Right cardiac atrium (tissue), 5 donors: Measurements from ENCODE around the gene JAG1. TPM values are rescaled to one million over a fixed set of nuclear protein-coding genes. Genes with fewer than 3 reads are reported as not detected.

Source experiments
- ATAC-seq, 2 donors: fragments of 200-7000 bp; cut with Tn5 transposase; one replicate each; pipeline versions ENCODE4 v1.8.0 to v1.9.1; 2020; ENCODE audit warnings: moderate library complexity in 2 of 2, mild to moderate bottlenecking in 1 of 2
- DNase-seq, 3 donors: peaks; one replicate each; pipeline ENCODE4 v3.0.0-alpha.2; 2020
- H3K27ac ChIP-seq: one replicate; pipeline ENCODE4 v1.5.1; 2013; ENCODE audit warnings: mild to moderate bottlenecking, low read length, control low read depth, moderate library complexity
- H3K27me3 ChIP-seq: one replicate; pipeline ENCODE4 v1.6.1; 2013; ENCODE audit not compliant: control insufficient read depth, insufficient read depth
- H3K4me1 ChIP-seq: one replicate; pipeline ENCODE4 v1.6.1; 2013; ENCODE audit warnings: low read length; ENCODE audit not compliant: control insufficient read depth, insufficient read depth
- H3K4me3 ChIP-seq: one replicate; pipeline ENCODE4 v1.5.1; 2013; ENCODE audit warnings: low read length, control low read depth
- H3K9me3 ChIP-seq: one replicate; pipeline ENCODE4 v1.6.1; 2013; ENCODE audit warnings: low read length; ENCODE audit not compliant: control insufficient read depth
- WGBS: extraction: QIAGEN DNeasy Blood & Tissue Kit; methylation state at CpG from one replicate; pipeline ENCODE4 v1.1.7; 2013; 5-methylcytosine and 5-hydroxymethylcytosine counted together
- intact Hi-C, 4 donors: fragments of 100-400 bp; cut with DNase I; formaldehyde crosslinking; loops; one replicate each; pipeline versions ENCODE4 v1.11.0 to v1.14.0; 2022 to 2023
- long read RNA-seq, 4 donors: library from polyadenylated mRNA; unstranded; transcript quantifications; one replicate each; pipeline ENCODE4 v2.0.0, GENCODE V29; 2020 to 2021
- polyA plus RNA-seq: library from polyadenylated mRNA; stranded (reverse); fragments of 200-250 nt; gene quantifications from one replicate; pipeline ENCODE4 v1.2.3, GENCODE V29; 2013
- total RNA-seq, 4 donors: library from RNA; stranded (reverse); fragmentation: NEBNext Ultra II Directional; extraction: Animal tissue kit (Norgen Biotek cat#: 25700); gene quantifications; one replicate each; pipeline ENCODE4 v1.2.1, GENCODE V29; 2021
- donor health status: healthy with polysubstance abuse.
- donor health status: DM: no; HTN: yes; CAD: no.
- donor health status: DM: no; HTN: no; CAD: no.
- donor health status: DM: no; HTN: yes; CAD: no; lungs with severe emphysema.
- donor health status: DM: yes; HTN: yes; CAD: no.

Gene JAG1
- total RNA-seq, result 10 to 100 TPM; 23.2 to 33.6 (median 30.0) TPM
- polyA plus RNA-seq, result 12.2 TPM
- long read RNA-seq, donor 1, full-length matches to known transcripts, result 1 of 94 reads
- long read RNA-seq, donor 1, partial matches to known transcripts, result 88 of 94 reads
- long read RNA-seq, donor 1, other reads (novel, unspliced or antisense), result 5 of 94 reads
- long read RNA-seq, donor 2, partial matches to known transcripts, result 12 of 13 reads
- long read RNA-seq, donor 2, other reads (novel, unspliced or antisense), result 1 of 13 reads
- long read RNA-seq, donor 3, partial matches to known transcripts, result 301 of 324 reads
- long read RNA-seq, donor 3, other reads (novel, unspliced or antisense), result 23 of 324 reads
- long read RNA-seq, donor 4, full-length matches to known transcripts, result 1 of 24 reads
- long read RNA-seq, donor 4, partial matches to known transcripts, result 22 of 24 reads
- long read RNA-seq, donor 4, other reads (novel, unspliced or antisense), result 1 of 24 reads

DNA sequence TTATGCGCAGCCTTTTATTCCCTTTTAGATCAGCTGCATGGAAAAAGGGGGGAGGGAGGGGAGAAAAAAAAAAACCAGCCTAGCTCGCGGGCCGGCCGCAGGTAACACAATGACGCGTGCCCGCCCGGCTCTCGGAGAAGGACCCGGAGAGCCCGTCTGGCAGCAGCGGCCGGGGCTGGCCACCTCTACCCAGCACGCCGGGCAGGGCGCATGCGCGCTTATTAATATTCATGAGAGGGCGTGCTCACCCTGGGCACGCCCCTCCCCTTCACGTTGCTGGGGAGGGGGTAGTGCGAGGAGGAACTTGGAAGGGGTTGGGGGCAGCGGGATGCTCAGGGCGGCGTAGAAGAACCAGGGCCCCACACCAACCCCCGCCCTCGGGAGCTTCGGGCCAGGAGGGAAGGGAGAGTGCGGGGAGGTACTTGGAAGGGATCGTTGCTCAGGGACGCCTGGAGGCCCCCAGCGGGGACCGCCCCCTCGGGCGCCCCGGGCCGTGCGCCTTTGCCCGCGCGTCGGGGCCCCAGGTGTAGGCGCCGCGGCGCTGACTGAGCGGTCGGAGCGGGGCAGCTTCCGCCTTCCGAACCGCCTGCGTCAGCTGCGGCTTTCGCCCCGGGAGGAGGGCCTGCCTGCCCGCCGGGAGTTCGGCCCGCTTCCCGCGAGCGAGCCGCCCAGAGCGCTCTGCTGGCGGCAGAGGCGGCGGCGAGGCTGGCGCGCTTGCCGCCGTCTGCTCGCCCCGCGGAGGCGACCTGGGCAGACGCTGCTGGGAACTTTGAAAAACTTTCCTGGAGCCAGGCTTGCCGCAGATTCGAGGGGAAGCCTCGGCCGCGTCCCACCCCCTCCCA, at the start of gene JAG1:
Gene JAG1, minus strand, starts transcription at position 158 of the 842 bp plus-strand sequence. CDS start 469 bp downstream, outside the sequence.
- Histone ChIP-seq H3K27ac (peak within 1 kb of the TSS; percentile 95), H3K27me3 (no peaks in the 10 kb centered on the region), H3K9me3 (no peaks in the 10 kb centered on the region), H3K4me1 (peaks cover 2% of the 10 kb centered on the region), H3K4me3 (peak within 1 kb of the TSS; percentile 73)
- ATAC-seq (peak; percentile 86 to 90), DNase-seq (peak; percentile 97 to 99 (median 98))
- whole genome bisulfite sequencing, result under 1% methylated on average over 84 of the region's 84 CpGs
- intact Hi-C loops, result loop anchor here in 3 of 4 donors (5.0 to 10.0 kb wide), 7 partner anchors 117 to 601 kb away; no protein-coding TSS in a partner anchor

- 67% methylated on average over 3 of the region's 3 CpGs for WGBS
- DNase-seq (no peak), ATAC-seq (peak; percentile 40 to 73)
- no peaks in the 10 kb centered on the region for H3K9me3 ChIP-seq
- no peak overlapping the region for H3K4me3 ChIP-seq
- intact Hi-C loops, result no loop called here
- no peak overlapping the region for H3K27ac ChIP-seq
- no peaks in the 10 kb centered on the region for H3K27me3 ChIP-seq
- H3K4me1 ChIP-seq, result peaks cover 2% of the 10 kb centered on the region
Observed at GRCh38 chr20:10721976-10722375, 48.2 kb upstream of the JAG1 start.

DNA sequence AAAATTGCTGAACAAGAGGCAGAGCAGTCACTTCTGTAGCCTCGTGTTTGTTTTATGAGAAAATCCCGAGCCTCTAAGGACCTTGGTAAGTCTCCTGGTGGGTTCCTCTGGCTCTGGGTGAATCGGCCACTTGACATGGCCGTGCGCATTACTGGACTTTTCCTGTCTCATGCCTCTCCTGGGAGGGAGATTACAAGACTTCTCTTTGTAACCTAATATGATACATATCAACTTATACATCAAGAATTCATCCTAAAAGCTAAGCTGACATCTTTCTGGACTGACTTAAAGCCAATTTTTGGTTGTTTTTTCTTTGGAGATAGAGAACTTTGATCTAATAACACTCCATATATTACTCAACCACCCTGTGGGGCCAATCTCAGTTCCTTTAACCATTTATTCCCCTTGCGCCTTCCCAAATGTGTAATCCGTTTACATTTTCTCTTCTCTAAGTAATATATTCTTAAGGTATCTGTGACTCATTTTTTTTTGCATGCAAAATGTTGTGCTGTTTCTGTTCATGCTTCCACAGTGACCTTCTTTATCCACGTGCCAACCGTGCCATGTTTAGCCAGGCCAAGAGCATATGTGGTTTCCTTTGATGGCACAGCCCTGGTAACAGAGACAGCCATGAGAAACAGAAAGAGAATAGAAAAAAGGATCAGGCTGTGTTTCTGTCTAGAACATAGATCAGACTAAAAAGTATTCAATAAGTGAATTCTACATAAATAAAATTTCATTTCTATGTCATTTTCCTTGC, 47.5 kb upstream of the JAG1 start:
- no peaks in the 10 kb centered on the region for H3K9me3 ChIP-seq
- peaks cover 2% of the 10 kb centered on the region for H3K4me1 ChIP-seq
- 71% methylated on average over 9 of the region's 9 CpGs for WGBS
- no peaks in the 10 kb centered on the region for H3K27me3 ChIP-seq
- no peak for DNase-seq
- no peak for ATAC-seq
- intact Hi-C loops, result no loop called here
- H3K27ac ChIP-seq, result no peak overlapping the region
- no peak overlapping the region for H3K4me3 ChIP-seq

DNA sequence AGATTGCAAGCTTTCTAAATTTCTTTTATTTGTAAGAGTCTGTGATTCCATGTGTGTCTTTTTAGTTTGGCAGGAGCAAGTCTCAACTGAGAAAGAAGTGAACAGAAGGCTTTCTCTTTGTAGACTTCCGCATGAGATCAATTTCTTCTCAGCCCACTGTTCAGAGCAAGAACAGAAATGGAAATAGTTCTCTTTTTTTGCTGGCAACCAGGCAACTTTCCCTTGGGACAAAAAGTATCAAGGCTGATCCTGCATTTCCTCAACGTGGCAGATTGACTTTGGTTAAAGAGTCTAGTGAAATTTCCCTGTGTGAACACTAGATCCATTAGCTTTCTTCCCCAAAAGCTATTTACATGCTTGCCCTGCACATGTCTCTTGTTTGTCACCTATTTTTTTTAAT, 46.8 kb upstream of the JAG1 start:
- intact Hi-C loops, result no loop called here
- Histone ChIP-seq H3K4me3 (no peak overlapping the region), H3K4me1 (peaks cover 2% of the 10 kb centered on the region), H3K9me3 (no peaks in the 10 kb centered on the region), H3K27ac (no peak overlapping the region), H3K27me3 (no peaks in the 10 kb centered on the region)
- WGBS, result 47% methylated on average over 2 of the region's 2 CpGs
- ATAC-seq (peak in 1 of 2 donors; percentile 39), DNase-seq (no peak)

DNA sequence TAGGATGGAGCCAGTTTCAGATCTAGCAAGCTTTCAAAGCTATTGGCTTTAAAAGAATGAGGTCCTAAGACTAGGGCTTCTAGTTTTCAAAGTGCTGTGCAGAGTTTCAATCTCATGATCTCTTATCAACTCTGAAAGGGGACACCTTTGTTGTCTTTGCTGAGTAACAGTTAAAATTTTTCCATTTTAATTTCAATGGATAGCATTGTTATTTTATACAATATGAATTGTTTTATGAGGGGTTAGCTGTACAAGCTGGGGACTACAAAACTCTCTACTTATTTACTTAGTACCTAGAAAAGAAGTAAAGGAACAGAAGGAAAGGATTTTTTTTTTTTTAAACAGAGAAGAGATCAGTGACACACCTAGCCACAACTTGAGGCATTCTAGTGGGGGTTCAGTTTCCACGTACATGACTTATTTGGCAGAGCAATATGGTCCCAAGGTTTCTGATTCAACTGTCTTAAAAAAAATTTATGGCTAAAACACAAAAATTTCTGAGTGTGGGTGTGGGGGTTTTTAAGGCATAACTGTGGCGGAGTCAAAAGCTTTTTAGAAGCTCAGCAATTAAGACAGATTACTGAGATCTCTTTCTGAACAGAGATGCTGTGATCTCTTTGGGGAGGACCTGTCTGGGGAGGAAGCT, 46.1 kb upstream of the JAG1 start:
- H3K4me3 ChIP-seq, result no peak overlapping the region
- no peaks in the 10 kb centered on the region for H3K9me3 ChIP-seq
- H3K27ac ChIP-seq, result peak overlapping the region; percentile 32
- 76% methylated on average over 2 of the region's 2 CpGs for WGBS
- intact Hi-C loops, result no loop called here
- DNase-seq, result no peak
- peaks cover 2% of the 10 kb centered on the region for H3K4me1 ChIP-seq
- H3K27me3 ChIP-seq, result no peaks in the 10 kb centered on the region
- no peak for ATAC-seq

DNA sequence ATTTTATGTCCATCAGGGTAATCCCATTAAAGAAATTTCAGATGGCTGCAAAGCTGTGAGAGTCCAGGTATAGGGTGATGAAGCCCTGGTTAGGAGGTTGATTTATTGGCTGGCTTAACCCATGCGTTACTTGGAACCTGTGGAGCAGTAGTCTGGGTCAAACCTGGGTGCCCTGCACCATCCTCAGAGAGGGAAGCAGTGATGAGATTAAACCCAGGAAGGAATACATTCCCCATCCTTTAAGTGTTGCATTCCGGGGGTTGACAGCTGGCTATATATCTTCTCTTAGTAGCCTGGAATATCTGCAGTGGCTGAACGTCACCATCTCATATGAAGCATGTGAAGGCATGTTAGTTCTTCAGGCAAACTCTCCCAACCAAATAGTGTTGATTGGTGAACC, 44.9 kb upstream of the JAG1 start:
- 95% methylated on average over 3 of the region's 3 CpGs for WGBS
- intact Hi-C loops, result no loop called here
- H3K27ac ChIP-seq, result no peak overlapping the region
- H3K27me3 ChIP-seq, result no peaks in the 10 kb centered on the region
- DNase-seq (no peak), ATAC-seq (no peak)
- no peaks in the 10 kb centered on the region for H3K9me3 ChIP-seq
- H3K4me3 ChIP-seq, result no peak overlapping the region
- peaks cover 2% of the 10 kb centered on the region for H3K4me1 ChIP-seq

DNA sequence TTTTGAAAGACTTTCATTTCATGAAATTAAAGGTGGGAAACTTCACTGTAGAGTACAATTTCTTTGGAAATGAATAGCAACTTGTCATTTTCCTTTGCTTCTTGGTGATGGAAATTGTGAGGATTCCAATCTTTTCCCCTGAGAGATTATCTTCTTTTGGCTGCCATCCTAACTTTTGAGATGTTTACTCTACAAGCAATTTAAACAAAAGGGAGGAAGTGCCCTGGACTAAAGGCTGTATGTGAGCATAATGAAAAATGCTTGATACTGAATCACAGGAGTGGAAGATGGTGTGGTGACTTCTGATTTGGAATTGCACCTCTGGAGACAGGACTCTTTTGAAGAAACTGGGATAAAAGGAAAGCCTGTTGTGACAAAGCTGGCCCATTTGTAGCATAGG, 43.1 kb upstream of the JAG1 start:
- no peak for DNase-seq
- Histone ChIP-seq H3K27me3 (no peaks in the 10 kb centered on the region), H3K4me1 (peaks cover 2% of the 10 kb centered on the region), H3K9me3 (no peaks in the 10 kb centered on the region), H3K27ac (no peak overlapping the region), H3K4me3 (no peak overlapping the region)
- peak in 1 of 2 donors; percentile 78 for ATAC-seq
- intact Hi-C loops, result no loop called here

- H3K27ac ChIP-seq, result no peak overlapping the region
- H3K9me3 ChIP-seq, result no peaks in the 10 kb centered on the region
- 65% methylated on average over 2 of the region's 2 CpGs for WGBS
- no peak overlapping the region for H3K4me3 ChIP-seq
- no peak for ATAC-seq
- no peaks in the 10 kb centered on the region for H3K27me3 ChIP-seq
- H3K4me1 ChIP-seq, result no peaks in the 10 kb centered on the region
- intact Hi-C loops, result no loop called here
- DNase-seq, result no peak
Observed at GRCh38 chr20:10715035-10715434, 41.2 kb upstream of the JAG1 start.

- H3K9me3 ChIP-seq, result no peaks in the 10 kb centered on the region
- no peak overlapping the region for H3K27ac ChIP-seq
- H3K4me3 ChIP-seq, result no peak overlapping the region
- intact Hi-C loops, result no loop called here
- DNase-seq, result no peak
- no peaks in the 10 kb centered on the region for H3K4me1 ChIP-seq
- ATAC-seq, result no peak
- no peaks in the 10 kb centered on the region for H3K27me3 ChIP-seq
Observed at GRCh38 chr20:10714236-10714975, 40.6 kb upstream of the JAG1 start.

DNA sequence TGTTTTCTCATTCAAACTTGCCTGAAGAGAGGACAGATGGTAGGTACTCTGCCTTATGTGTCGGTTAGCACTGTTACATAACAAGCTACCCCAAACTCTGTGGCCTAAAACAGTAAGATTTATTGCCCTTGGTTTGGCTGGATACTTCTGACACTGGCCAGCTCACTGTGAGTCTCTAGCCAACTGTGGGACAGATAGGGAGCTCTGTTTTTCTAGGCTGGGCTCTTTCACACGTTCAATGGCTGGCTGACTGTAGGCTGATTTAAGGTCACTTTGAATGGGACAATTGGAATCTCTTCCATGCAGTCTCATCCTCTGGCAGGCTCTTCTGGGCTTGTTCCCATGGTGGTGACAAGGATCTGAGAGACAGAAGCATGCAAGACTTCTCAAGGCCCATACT, 39.4 kb upstream of the JAG1 start:
- DNase-seq (peak in 1 of 3 donors; percentile 24), ATAC-seq (peak; percentile 55 to 82)
- no peaks in the 10 kb centered on the region for H3K27me3 ChIP-seq
- 51% methylated on average over 2 of the region's 2 CpGs for WGBS
- H3K9me3 ChIP-seq, result no peaks in the 10 kb centered on the region
- intact Hi-C loops, result no loop called here
- no peak overlapping the region for H3K27ac ChIP-seq
- no peak overlapping the region for H3K4me3 ChIP-seq
- no peaks in the 10 kb centered on the region for H3K4me1 ChIP-seq
